Naive thymus-derived CD8-positive, alpha-beta T cell (primary cell): Measurements from ENCODE around the gene PHTF2. TPM values are rescaled to one million over a fixed set of nuclear protein-coding genes. Genes with fewer than 3 reads are reported as not detected.
"Not testable (repeated sequence)": the region's sequence is repeated elsewhere in the genome, so short reads cannot be mapped to it uniquely, and the experiment has no call there.

Experiments
- ATAC-seq, 2 donors: fragments of 150-1000 bp; cut with Tn5 transposase in 1 of 2; sonication (Bioruptor Pico), chemical (Tn5 transposase) in 1 of 2; 1 replicate in 1 of 2; 2 replicates in 1 of 2; pipeline ENCODE4 v1.10.0; 2021; ENCODE audit warnings: mild to moderate bottlenecking in 2 of 2, moderate library complexity in 2 of 2
- POLR2A ChIA-PET: fragments of 350-600 bp; sonication (Branson Sonifier 250); formaldehyde crosslinking; loops from one replicate; lab custom pipeline; 2021; ENCODE audit warnings: antibody characterized with exemption; lab: Charles Lee
- DNase-seq, 10 donors: peaks; one replicate each; pipeline versions ENCODE4 v3.0.0 to v3.0.0-alpha.2; 2020 to 2022
- H3K27ac Mint-ChIP-seq, 10 donors: one replicate each; pipeline ENCODE4 v1.8.0; 2020 to 2022; ENCODE audit warnings: mild to moderate bottlenecking in 10 of 10, mixed read lengths in 10 of 10, moderate library complexity in 4 of 10, inconsistent platforms in 1 of 10
- H3K27me3 Mint-ChIP-seq, 5 donors: one replicate each; pipeline ENCODE4 v1.8.0; 2021 to 2022; ENCODE audit warnings: mixed read lengths in 5 of 5
- H3K36me3 Mint-ChIP-seq, 3 donors: one replicate each; pipeline ENCODE4 v1.8.0; 2020 to 2022; ENCODE audit warnings: mixed read lengths in 3 of 3, mild to moderate bottlenecking in 2 of 3, inconsistent platforms in 1 of 3
- H3K4me1 Mint-ChIP-seq, 4 donors: one replicate each; pipeline ENCODE4 v1.8.0; 2021 to 2022; ENCODE audit warnings: mixed read lengths in 4 of 4
- H3K4me3 Mint-ChIP-seq, 10 donors: one replicate each; pipeline ENCODE4 v1.8.0; 2020 to 2022; ENCODE audit warnings: mild to moderate bottlenecking in 10 of 10, mixed read lengths in 10 of 10, moderate library complexity in 6 of 10, inconsistent platforms in 1 of 10
- H3K9me3 Mint-ChIP-seq, 9 donors: one replicate each; pipeline ENCODE4 v1.8.0; 2020 to 2022; ENCODE audit warnings: mixed read lengths in 9 of 9, mild to moderate bottlenecking in 3 of 9, inconsistent platforms in 1 of 9, moderate library complexity in 1 of 9
- polyA plus RNA-seq, 3 donors: library from polyadenylated mRNA; unstranded; fragments of 300-500 nt; fragmentation: Illumina TruSeq; gene quantifications; one replicate each; pipeline ENCODE4 v1.2.3, GENCODE V29; 2021
- total RNA-seq, 8 experiments: library from RNA in 2 of 8; stranded (reverse) in 2 of 8; gene quantifications; one replicate each; pipeline ENCODE4 v1.2.3 and lab custom pipeline; 2021 to 2026

The PHTF2 gene
- total and polyA plus RNA-seq, 5 experiments from 2014 or later: 4.5 to 14.8 (median 4.9) TPM

GRCh38 chr7:77867537-77867865, 68.9 kb downstream of the PHTF2 start:
- H3K4me1 Mint-ChIP-seq: peaks cover 8 to 45% (median 20%) of the 10 kb centered on the region in 4 donors
- no peak for ATAC-seq
- H3K27ac Mint-ChIP-seq: no peak overlapping the region
- no peaks in the 10 kb centered on the region for H3K27me3 Mint-ChIP-seq
- DNase-seq: no peak
- POLR2A ChIA-PET: no interaction called here
- peaks cover 0 to 5% (median 0%) of the 10 kb centered on the region in 9 donors for H3K9me3 Mint-ChIP-seq
- H3K36me3 Mint-ChIP-seq: peaks cover 14 to 22% (median 18%) of the 10 kb centered on the region in 3 donors
- no peak overlapping the region for H3K4me3 Mint-ChIP-seq

GRCh38 chr7:77872256-77872655, 73.7 kb downstream of the PHTF2 start:
- H3K27me3 Mint-ChIP-seq, H3K9me3 Mint-ChIP-seq, POLR2A ChIA-PET, ATAC-seq, H3K27ac Mint-ChIP-seq, H3K4me3 Mint-ChIP-seq, DNase-seq: not testable (repeated sequence)
- Mint-ChIP-seq H3K4me1 (peaks cover 6 to 33% (median 9%) of the 10 kb centered on the region in 4 donors), H3K36me3 (peaks cover 18 to 26% (median 18%) of the 10 kb centered on the region in 3 donors)

GRCh38 chr7:77873416-77874327, 75.1 kb downstream of the PHTF2 start:
- H3K4me3 Mint-ChIP-seq, ATAC-seq, POLR2A ChIA-PET, DNase-seq, H3K9me3 Mint-ChIP-seq, H3K27ac Mint-ChIP-seq, H3K27me3 Mint-ChIP-seq: not testable (repeated sequence)
- Mint-ChIP-seq H3K36me3 (peaks cover 18 to 30% (median 24%) of the 10 kb centered on the region in 3 donors), H3K4me1 (peaks cover 8 to 28% (median 10%) of the 10 kb centered on the region in 4 donors)

- Mint-ChIP-seq H3K4me3 (no peak overlapping the region), H3K27me3 (no peaks in the 10 kb centered on the region), H3K9me3 (no peaks in the 10 kb centered on the region), H3K36me3 (peaks cover 9 to 32% (median 11%) of the 10 kb centered on the region in 3 donors), H3K27ac (no peak overlapping the region), H3K4me1 (peaks cover 6 to 26% (median 15%) of the 10 kb centered on the region in 4 donors)
- no peak for DNase-seq
- POLR2A ChIA-PET: no interaction called here
- ATAC-seq: no peak
These were observed 79.2 kb downstream of the PHTF2 start for GRCh38 chr7:77877791-77878190.

- POLR2A ChIA-PET: no interaction called here
- Mint-ChIP-seq H3K27ac (no peak overlapping the region), H3K27me3 (no peaks in the 10 kb centered on the region), H3K9me3 (no peaks in the 10 kb centered on the region), H3K4me3 (no peak overlapping the region), H3K36me3 (peaks cover 9 to 32% (median 11%) of the 10 kb centered on the region in 3 donors), H3K4me1 (peaks cover 5 to 26% (median 14%) of the 10 kb centered on the region in 4 donors)
- DNase-seq (no peak), ATAC-seq (no peak)
These were observed 79.9 kb downstream of the PHTF2 start for GRCh38 chr7:77878500-77878899.

- H3K27ac Mint-ChIP-seq: no peak overlapping the region
- peaks cover 0 to 26% (median 14%) of the 10 kb centered on the region in 4 donors for H3K4me1 Mint-ChIP-seq
- no peak overlapping the region for H3K4me3 Mint-ChIP-seq
- H3K9me3 Mint-ChIP-seq: no peaks in the 10 kb centered on the region
- ATAC-seq: no peak
- DNase-seq: no peak
- POLR2A ChIA-PET: no interaction called here
- H3K27me3 Mint-ChIP-seq: no peaks in the 10 kb centered on the region
- peaks cover 9 to 32% (median 11%) of the 10 kb centered on the region in 3 donors for H3K36me3 Mint-ChIP-seq
These were observed 80.7 kb downstream of the PHTF2 start for GRCh38 chr7:77879272-77879671.

GRCh38 chr7:77881871-77882270, 83.3 kb downstream of the PHTF2 start:
- Mint-ChIP-seq H3K27ac (no peak overlapping the region), H3K4me3 (no peak overlapping the region), H3K27me3 (no peaks in the 10 kb centered on the region), H3K36me3 (peaks cover 6 to 27% (median 9%) of the 10 kb centered on the region in 3 donors), H3K4me1 (peaks cover 3 to 26% (median 13%) of the 10 kb centered on the region in 4 donors), H3K9me3 (no peaks in the 10 kb centered on the region)
- POLR2A ChIA-PET: no interaction called here
- ATAC-seq (no peak), DNase-seq (no peak)

- DNase-seq (no peak), ATAC-seq (no peak)
- POLR2A ChIA-PET: no interaction called here
- Mint-ChIP-seq H3K36me3 (peaks cover 0 to 11% (median 9%) of the 10 kb centered on the region in 3 donors), H3K27ac (peak overlapping the region in 1 of 10 donors; percentile 22), H3K4me3 (no peak overlapping the region), H3K4me1 (peaks cover 3 to 14% (median 11%) of the 10 kb centered on the region in 4 donors), H3K27me3 (no peaks in the 10 kb centered on the region), H3K9me3 (no peaks in the 10 kb centered on the region)
These were observed 86.6 kb downstream of the PHTF2 start for GRCh38 chr7:77885155-77885554.

- POLR2A ChIA-PET: no interaction called here
- Mint-ChIP-seq H3K9me3 (no peaks in the 10 kb centered on the region), H3K27ac (peak overlapping the region in 1 of 10 donors; percentile 11), H3K27me3 (no peaks in the 10 kb centered on the region), H3K36me3 (no peaks in the 10 kb centered on the region), H3K4me3 (no peak overlapping the region), H3K4me1 (peaks cover 0 to 15% (median 3%) of the 10 kb centered on the region in 4 donors)
- DNase-seq (no peak), ATAC-seq (no peak)
These were observed 89.0 kb downstream of the PHTF2 start for GRCh38 chr7:77887567-77887966.

GRCh38 chr7:77888998-77889397, 90.4 kb downstream of the PHTF2 start:
- ATAC-seq: no peak
- Mint-ChIP-seq H3K9me3 (no peaks in the 10 kb centered on the region), H3K27me3 (no peaks in the 10 kb centered on the region), H3K4me3 (no peak overlapping the region), H3K36me3 (no peaks in the 10 kb centered on the region), H3K4me1 (peaks cover 0 to 17% (median 3%) of the 10 kb centered on the region in 4 donors), H3K27ac (no peak overlapping the region)
- POLR2A ChIA-PET: no interaction called here
- no peak for DNase-seq

GRCh38 chr7:77893813-77894212, 95.2 kb downstream of the PHTF2 start:
- H3K4me3 Mint-ChIP-seq: no peak overlapping the region
- POLR2A ChIA-PET: no interaction called here
- DNase-seq (no peak), ATAC-seq (no peak)
- H3K36me3 Mint-ChIP-seq: no peaks in the 10 kb centered on the region
- no peaks in the 10 kb centered on the region for H3K9me3 Mint-ChIP-seq
- H3K4me1 Mint-ChIP-seq: peaks cover 0 to 7% (median 1%) of the 10 kb centered on the region in 4 donors
- no peak overlapping the region for H3K27ac Mint-ChIP-seq
- H3K27me3 Mint-ChIP-seq: no peaks in the 10 kb centered on the region

GRCh38 chr7:77894574-77895091, 96.1 kb downstream of the PHTF2 start:
- Mint-ChIP-seq H3K4me1 (peaks cover 0 to 7% (median 1%) of the 10 kb centered on the region in 4 donors), H3K9me3 (no peaks in the 10 kb centered on the region), H3K27ac (no peak overlapping the region), H3K27me3 (no peaks in the 10 kb centered on the region), H3K36me3 (no peaks in the 10 kb centered on the region), H3K4me3 (no peak overlapping the region)
- DNase-seq: no peak
- no peak for ATAC-seq
- POLR2A ChIA-PET: no interaction called here

- Mint-ChIP-seq H3K4me1 (peaks cover 0 to 7% (median 0%) of the 10 kb centered on the region in 4 donors), H3K4me3 (no peak overlapping the region), H3K36me3 (peaks cover 0 to 3% (median under 1%) of the 10 kb centered on the region in 3 donors), H3K27ac (peak overlapping the region in 1 of 10 donors; percentile 17), H3K9me3 (no peaks in the 10 kb centered on the region), H3K27me3 (no peaks in the 10 kb centered on the region)
- DNase-seq (no peak), ATAC-seq (no peak)
- POLR2A ChIA-PET: no interaction called here
These were observed 97.3 kb downstream of the PHTF2 start for GRCh38 chr7:77895905-77896304.
